Measurements from ENCODE around the gene INTS2.

Gene INTS2

DNA sequence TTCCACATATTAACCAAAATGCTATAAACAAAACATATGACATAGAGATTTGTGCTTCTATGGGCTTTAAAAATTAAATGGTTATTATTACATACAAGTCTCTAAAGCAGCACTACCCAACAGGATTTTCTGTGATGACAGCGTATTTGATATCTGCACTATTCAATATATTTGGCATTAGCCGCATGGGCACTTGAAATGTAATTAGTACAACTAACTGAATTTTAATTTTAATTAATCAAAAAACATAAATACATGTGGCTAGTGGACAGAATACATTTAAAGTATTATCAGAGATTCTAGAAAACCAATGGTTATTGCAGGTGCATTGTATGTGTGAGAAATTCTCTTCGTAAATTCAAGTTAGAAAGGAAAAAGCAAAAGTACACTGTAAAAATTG lies 110.3 kb downstream of the INTS2 start:
- no peaks in the 10 kb centered on the region for H3K36me3 ChIP-seq (ENCODE audit: insufficient read depth, low read length)
- H3K4me1 ChIP-seq (ENCODE audit: insufficient read depth, low read length), result no peaks in the 10 kb centered on the region
- H3K9ac ChIP-seq (ENCODE audit: low read length), result no peak overlapping the region
- no peak overlapping the region for H3K4me3 ChIP-seq (ENCODE audit: low read depth in 1 of 2, low read length in 2 of 2)
- no peak overlapping the region for H3K27ac ChIP-seq (ENCODE audit: low read depth, low read length)
- no peaks in the 10 kb centered on the region for H3K27me3 ChIP-seq (ENCODE audit: control insufficient read depth in 1 of 2, insufficient read depth in 2 of 2, low read length in 2 of 2)
- H3K9me3 ChIP-seq (ENCODE audit: low read length), result no peaks in the 10 kb centered on the region

DNA sequence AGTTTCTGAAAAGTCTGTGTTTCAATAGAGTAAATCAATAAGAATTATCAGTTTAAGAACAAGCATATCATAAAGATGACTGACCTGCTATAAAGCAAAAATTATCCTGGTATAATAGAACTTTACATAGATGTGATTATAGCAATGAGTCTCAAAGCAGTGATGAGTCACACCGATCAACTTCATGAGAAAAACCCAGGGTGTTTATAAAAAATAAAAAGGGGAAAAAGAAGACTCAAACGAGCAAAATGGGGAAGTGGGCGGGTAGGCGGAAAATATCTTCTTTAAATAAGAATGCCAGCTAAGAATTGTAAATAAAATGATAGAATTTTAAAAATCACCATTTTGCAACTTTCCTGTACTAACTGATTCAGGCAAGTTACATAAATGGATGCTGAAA lies 111.2 kb downstream of the INTS2 start:
- no peaks in the 10 kb centered on the region for H3K27me3 ChIP-seq (ENCODE audit: control insufficient read depth in 1 of 2, insufficient read depth in 2 of 2, low read length in 2 of 2)
- no peak overlapping the region for H3K9ac ChIP-seq (ENCODE audit: low read length)
- H3K27ac ChIP-seq (ENCODE audit: low read depth, low read length), result no peak overlapping the region
- H3K36me3 ChIP-seq (ENCODE audit: insufficient read depth, low read length), result no peaks in the 10 kb centered on the region
- H3K4me3 ChIP-seq (ENCODE audit: low read depth in 1 of 2, low read length in 2 of 2), result no peak overlapping the region
- no peaks in the 10 kb centered on the region for H3K4me1 ChIP-seq (ENCODE audit: insufficient read depth, low read length)
- no peaks in the 10 kb centered on the region for H3K9me3 ChIP-seq (ENCODE audit: low read length)

DNA sequence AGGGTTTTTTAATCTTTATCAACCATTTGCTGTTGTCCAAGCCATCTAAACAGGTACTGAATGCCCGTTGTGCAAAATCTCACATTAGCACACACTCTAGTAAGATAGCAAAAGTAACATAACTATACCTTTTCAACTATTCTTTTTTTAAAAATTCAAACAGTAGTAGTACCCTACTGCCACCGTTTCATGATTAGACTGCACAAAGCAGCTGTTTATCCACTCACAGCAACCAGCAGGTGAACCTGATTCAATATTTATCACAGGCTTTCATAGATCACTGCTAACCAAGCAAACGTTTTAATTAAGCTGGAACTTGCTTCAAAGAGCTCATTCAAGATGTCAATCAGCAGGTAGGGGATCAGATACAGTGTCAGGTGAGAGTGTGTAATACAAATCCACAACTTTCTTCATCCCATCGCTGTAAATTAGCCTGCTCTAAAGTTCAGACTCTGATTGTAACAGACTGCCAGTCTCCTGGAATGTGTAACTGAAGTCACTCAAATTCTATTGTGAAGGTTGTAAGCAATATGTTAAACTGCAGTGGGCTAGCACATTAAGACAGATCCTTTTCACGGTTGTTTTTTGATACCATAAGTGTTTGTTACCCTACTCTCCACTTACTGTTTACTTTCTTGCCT lies 111.8 kb downstream of the INTS2 start:
- no peak overlapping the region for H3K9ac ChIP-seq (ENCODE audit: low read length)
- H3K27me3 ChIP-seq (ENCODE audit: control insufficient read depth in 1 of 2, insufficient read depth in 2 of 2, low read length in 2 of 2), result no peaks in the 10 kb centered on the region
- no peaks in the 10 kb centered on the region for H3K9me3 ChIP-seq (ENCODE audit: low read length)
- H3K4me1 ChIP-seq (ENCODE audit: insufficient read depth, low read length), result no peaks in the 10 kb centered on the region
- H3K27ac ChIP-seq (ENCODE audit: low read depth, low read length), result no peak overlapping the region
- H3K4me3 ChIP-seq (ENCODE audit: low read depth in 1 of 2, low read length in 2 of 2), result no peak overlapping the region
- no peaks in the 10 kb centered on the region for H3K36me3 ChIP-seq (ENCODE audit: insufficient read depth, low read length)

Measured in muscle layer of colon (tissue), 2 donors.